GM23248 (cell line): ENCODE data around the gene ZC3H15. TPM values are rescaled to one million over a fixed set of nuclear protein-coding genes. Genes with fewer than 3 reads are reported as not detected.

Experiments
- DNase-seq: peaks from one replicate; pipeline ENCODE4 v3.0.0-alpha.2; 2015
- H2AFZ ChIP-seq: fragments of 200-600 bp; sonication (generic); 2 replicates; pipeline ENCODE4 v1.6.1; 2016; ENCODE audit warnings: antibody characterized with exemption
- H3F3A ChIP-seq: fragments of 200-600 bp; sonication (generic); 2 replicates; pipeline ENCODE4 v1.6.1; 2016; ENCODE audit warnings: mild to moderate bottlenecking, antibody characterized with exemption, mixed run types; ENCODE audit not compliant: insufficient read depth
- H3K27ac ChIP-seq: fragments of 200-600 bp; sonication (generic); 2 replicates; pipeline ENCODE4 v1.5.1; 2016; ENCODE audit warnings: mild to moderate bottlenecking
- H3K27me3 ChIP-seq: fragments of 200-600 bp; sonication (generic); replicated peaks from 2 replicates; pipeline ENCODE4 v1.6.1; 2016; ENCODE audit warnings: mild to moderate bottlenecking; ENCODE audit not compliant: insufficient read depth
- H3K36me3 ChIP-seq: fragments of 200-600 bp; sonication (generic); 2 replicates; pipeline ENCODE4 v1.6.1; 2016; ENCODE audit warnings: low read depth, mild to moderate bottlenecking
- H3K4me1 ChIP-seq: fragments of 200-600 bp; sonication (generic); 2 replicates; pipeline ENCODE4 v1.6.1; 2016; ENCODE audit warnings: mild to moderate bottlenecking; ENCODE audit not compliant: insufficient read depth
- H3K4me2 ChIP-seq: fragments of 200-600 bp; sonication (generic); one replicate; pipeline ENCODE4 v1.6.1; 2016; ENCODE audit warnings: mild to moderate bottlenecking; ENCODE audit not compliant: unreplicated experiment
- H3K4me3 ChIP-seq: fragments of 200-600 bp; sonication (generic); 2 replicates; pipeline ENCODE4 v1.5.1; 2016; ENCODE audit warnings: mild to moderate bottlenecking
- H3K79me2 ChIP-seq: fragments of 200-600 bp; sonication (generic); 2 replicates; pipeline ENCODE4 v1.6.1; 2016; ENCODE audit warnings: mild to moderate bottlenecking; ENCODE audit not compliant: insufficient read depth
- H3K9ac ChIP-seq: fragments of 200-600 bp; sonication (generic); 2 replicates; pipeline ENCODE4 v1.6.1; 2016; ENCODE audit warnings: mild to moderate bottlenecking
- H3K9me2 ChIP-seq: fragments of 200-600 bp; sonication (generic); 2 replicates; pipeline ENCODE4 v1.6.1; 2016; ENCODE audit warnings: mixed run types, mild to moderate bottlenecking, moderate library complexity; ENCODE audit not compliant: insufficient read depth
- H3K9me3 ChIP-seq: fragments of 200-600 bp; sonication (generic); one replicate; pipeline ENCODE4 v1.6.1; 2017; ENCODE audit warnings: low read depth
- H4K20me1 ChIP-seq: fragments of 200-600 bp; sonication (generic); 2 replicates; pipeline ENCODE4 v1.6.0; 2016; ENCODE audit not compliant: insufficient read depth
- EZH2 ChIP-seq: fragments of 200-600 bp; sonication (generic); IDR thresholded peaks from 2 replicates; pipeline ENCODE4 v1.6.1; 2018; ENCODE audit warnings: antibody characterized with exemption, mild to moderate bottlenecking; ENCODE audit not compliant: insufficient read depth, poor library complexity, severe bottlenecking
- EZH2phosphoT487 ChIP-seq: fragments of 200-600 bp; sonication (generic); IDR thresholded peaks from 2 replicates; pipeline ENCODE4 v1.6.1; 2018; ENCODE audit warnings: antibody characterized with exemption, moderate library complexity, mild to moderate bottlenecking, low read depth; ENCODE audit not compliant: insufficient read depth
- WGBS, 2 experiments: methylation state at CpG; one replicate each; pipeline ENCODE4 v1.1.6; 2015 to 2017; ENCODE audit warnings: low lambda C conversion rate in 2 of 2, low coverage in 1 of 2; ENCODE audit errors: missing lambda C conversion rate in 2 of 2; 5-methylcytosine and 5-hydroxymethylcytosine counted together
- in situ Hi-C: fragments of 300-500 bp; cut with MboI; formaldehyde crosslinking; loops from 2 replicates; pipeline ENCODE4 v1.15.0; 2020
- polyA plus RNA-seq: library from polyadenylated mRNA; unstranded; fragments of >200 nt; fragmentation: Nextera tagmentation; extraction: Ambion mirVana; gene quantifications from 2 replicates; pipeline ENCODE4 v1.2.1, GENCODE V29; 2016
- total RNA-seq: library from RNA; depleted of rRNA; stranded (reverse); fragments of >200 nt; shearing (Covaris generic); gene quantifications from 2 replicates; pipeline ENCODE4 v1.2.3, GENCODE V29; 2014

ZC3H15 gene
- total and polyA plus RNA-seq, 2 experiments from 2014 or later = 43.8 to 88.7 TPM

GRCh38 chr2:186443851-186444250 is 42.2 kb upstream of the ZC3H15 start:
- Histone ChIP-seq H3K9ac (no peak overlapping the region), H3K27me3 (no peaks in the 10 kb centered on the region), H3K9me3 (no peaks in the 10 kb centered on the region), H3K4me1 (no peaks in the 10 kb centered on the region), H3K36me3 (no peaks in the 10 kb centered on the region), H4K20me1 (no peaks in the 10 kb centered on the region), H3K27ac (no peak overlapping the region), H3K9me2 (no peaks in the 10 kb centered on the region), H3K4me2 (no peak overlapping the region), H3K4me3 (no peak overlapping the region), H2AFZ (no peak overlapping the region), H3K79me2 (no peaks in the 10 kb centered on the region), H3F3A (no peaks in the 10 kb centered on the region)
- no peak for DNase-seq
- in situ Hi-C loops = no loop called here
- 74 to 78% methylated on average over 2 of the region's 2 CpGs for WGBS, 2 experiments
- no peak for TF ChIP-seq EZH2
- no peak for TF ChIP-seq EZH2phosphoT487

- H3K4me3 ChIP-seq = no peak overlapping the region
- H3F3A ChIP-seq = no peaks in the 10 kb centered on the region
- in situ Hi-C loops = no loop called here
- H3K27me3 ChIP-seq = no peaks in the 10 kb centered on the region
- no peaks in the 10 kb centered on the region for H3K36me3 ChIP-seq
- no peak overlapping the region for H3K9ac ChIP-seq
- no peaks in the 10 kb centered on the region for H3K9me2 ChIP-seq
- H4K20me1 ChIP-seq = no peaks in the 10 kb centered on the region
- H3K9me3 ChIP-seq = no peaks in the 10 kb centered on the region
- no peak for DNase-seq
- no peaks in the 10 kb centered on the region for H3K4me1 ChIP-seq
- TF ChIP-seq EZH2phosphoT487 (no peak), EZH2 (no peak)
- H3K4me2 ChIP-seq = no peak overlapping the region
- H3K27ac ChIP-seq = no peak overlapping the region
- WGBS, 2 experiments = 89 to 92% methylated on average over 4 of the region's 4 CpGs
- no peaks in the 10 kb centered on the region for H3K79me2 ChIP-seq
- no peak overlapping the region for H2AFZ ChIP-seq
Observed at GRCh38 chr2:186445506-186445905, 40.6 kb upstream of the ZC3H15 start.

GRCh38 chr2:186455613-186456012 is 30.4 kb upstream of the ZC3H15 start:
- H3F3A ChIP-seq = peaks cover 4% of the 10 kb centered on the region; the same call in 1 of the 2 replicates
- no peaks in the 10 kb centered on the region for H3K79me2 ChIP-seq
- H3K9ac ChIP-seq = no peak overlapping the region
- no peak overlapping the region for H2AFZ ChIP-seq
- no peaks in the 10 kb centered on the region for H4K20me1 ChIP-seq
- no peak overlapping the region for H3K27ac ChIP-seq
- in situ Hi-C loops = no loop called here
- no peak for TF ChIP-seq EZH2
- no peak for TF ChIP-seq EZH2phosphoT487
- H3K36me3 ChIP-seq = no peaks in the 10 kb centered on the region
- H3K4me3 ChIP-seq = no peak overlapping the region
- no peak for DNase-seq
- no peaks in the 10 kb centered on the region for H3K9me2 ChIP-seq
- no peaks in the 10 kb centered on the region for H3K27me3 ChIP-seq
- no peak overlapping the region for H3K4me2 ChIP-seq
- no peaks in the 10 kb centered on the region for H3K9me3 ChIP-seq
- H3K4me1 ChIP-seq = peaks cover 7% of the 10 kb centered on the region

- no peak overlapping the region for H3K4me3 ChIP-seq
- no peaks in the 10 kb centered on the region for H3K9me2 ChIP-seq
- TF ChIP-seq EZH2 (no peak), EZH2phosphoT487 (0 out of 2 replicates have a peak, but pooled peaks have one; percentile 44)
- WGBS, 2 experiments = 28 to 32% methylated on average over 4 of the region's 4 CpGs
- in situ Hi-C loops = no loop called here
- no peak overlapping the region for H3K27ac ChIP-seq
- H3K4me2 ChIP-seq = peak overlapping the region; percentile 43
- H3K79me2 ChIP-seq = no peaks in the 10 kb centered on the region
- H3K27me3 ChIP-seq = no peaks in the 10 kb centered on the region
- H3K9ac ChIP-seq = no peak overlapping the region
- H3F3A ChIP-seq = peaks cover 4% of the 10 kb centered on the region; the same call in 1 of the 2 replicates
- no peaks in the 10 kb centered on the region for H4K20me1 ChIP-seq
- no peaks in the 10 kb centered on the region for H3K36me3 ChIP-seq
- peak; percentile 89 for DNase-seq
- no peak overlapping the region for H2AFZ ChIP-seq
- no peaks in the 10 kb centered on the region for H3K9me3 ChIP-seq
- H3K4me1 ChIP-seq = peaks cover 7% of the 10 kb centered on the region
Observed at GRCh38 chr2:186456941-186457340, 29.1 kb upstream of the ZC3H15 start.

- 95 to 97% methylated on average over 3 of the region's 3 CpGs for WGBS, 2 experiments
- H3K27ac ChIP-seq = no peak overlapping the region
- in situ Hi-C loops = no loop called here
Observed at GRCh38 chr2:186457908-186458307, 28.2 kb upstream of the ZC3H15 start.

More at GRCh38 chr2:186457908-186458307, 28.2 kb upstream of the ZC3H15 start:
- TF ChIP-seq EZH2 (no peak), EZH2phosphoT487 (no peak)
- H3K36me3 ChIP-seq = no peaks in the 10 kb centered on the region
- no peak overlapping the region for H3K4me2 ChIP-seq
- H3K79me2 ChIP-seq = no peaks in the 10 kb centered on the region
- H3K9me3 ChIP-seq = no peaks in the 10 kb centered on the region
- peaks cover 7% of the 10 kb centered on the region for H3K4me1 ChIP-seq
- H2AFZ ChIP-seq = no peak overlapping the region
- H4K20me1 ChIP-seq = no peaks in the 10 kb centered on the region
- no peaks in the 10 kb centered on the region for H3K27me3 ChIP-seq
- no peak overlapping the region for H3K4me3 ChIP-seq
- H3K9me2 ChIP-seq = no peaks in the 10 kb centered on the region
- DNase-seq = no peak
- H3K9ac ChIP-seq = no peak overlapping the region
- peaks cover 4% of the 10 kb centered on the region; the same call in 1 of the 2 replicates for H3F3A ChIP-seq
